Cerebellar nuclear complex (tissue), 1 donor: Measurements from ENCODE around the gene MYO1B.

ENCODE experiments used
- DNase-seq, 2 experiments: peaks; one replicate each; lab custom pipeline; 2025; lab: John Stamatoyannopoulos, UW

MYO1B gene

GRCh38 chr2:191226196-191226595 is 19.0 kb upstream of the MYO1B start:
- DNase-seq: no peak

- DNase-seq: no peak
Observed at GRCh38 chr2:191228333-191228732, 16.9 kb upstream of the MYO1B start.

GRCh38 chr2:191228861-191229260 is 16.3 kb upstream of the MYO1B start:
- DNase-seq: no peak

GRCh38 chr2:191230174-191230573 is 15.0 kb upstream of the MYO1B start:
- no peak for DNase-seq

GRCh38 chr2:191231995-191232394 is 13.2 kb upstream of the MYO1B start:
- no peak for DNase-seq

- no peak for DNase-seq
Observed at GRCh38 chr2:191233533-191233932, 11.7 kb upstream of the MYO1B start.

GRCh38 chr2:191234376-191234775 is 10.8 kb upstream of the MYO1B start:
- no peak for DNase-seq

GRCh38 chr2:191240871-191241270 is 4.3 kb upstream of the MYO1B start:
- no peak for DNase-seq

- DNase-seq: no peak
Observed at GRCh38 chr2:191241418-191241817, 3.8 kb upstream of the MYO1B start.

GRCh38 chr2:191243154-191243553 is 2.0 kb upstream of the MYO1B start:
- no peak for DNase-seq

GRCh38 chr2:191244350-191244749 is 854 bp upstream of the MYO1B start:
- DNase-seq: no peak

GRCh38 chr2:191245869-191246531 is 796 bp downstream of the MYO1B start:
- no peak for DNase-seq

GRCh38 chr2:191246820-191247380 is 1.7 kb downstream of the MYO1B start:
- DNase-seq: no peak

- DNase-seq: no peak
Observed at GRCh38 chr2:191247381-191248057, 2.3 kb downstream of the MYO1B start.

GRCh38 chr2:191249156-191249813 is 4.1 kb downstream of the MYO1B start:
- no peak for DNase-seq

- DNase-seq: no peak
Observed at GRCh38 chr2:191250400-191250799, 5.2 kb downstream of the MYO1B start.

- no peak for DNase-seq
Observed at GRCh38 chr2:191250986-191251385, 5.8 kb downstream of the MYO1B start.

GRCh38 chr2:191252699-191253098 is 7.5 kb downstream of the MYO1B start:
- no peak for DNase-seq

- no peak for DNase-seq
Observed at GRCh38 chr2:191253476-191253875, 8.3 kb downstream of the MYO1B start.

GRCh38 chr2:191255271-191255670 is 10.1 kb downstream of the MYO1B start:
- DNase-seq: no peak

GRCh38 chr2:191255756-191256312 is 10.6 kb downstream of the MYO1B start:
- DNase-seq: no peak

- DNase-seq: no peak
Observed at GRCh38 chr2:191257934-191258333, 12.7 kb downstream of the MYO1B start.

- DNase-seq: no peak
Observed at GRCh38 chr2:191258996-191259395, 13.8 kb downstream of the MYO1B start.
